AG10803 (cell line): ENCODE data around the gene RAPGEF5.
A peak's percentile ranks its signal among the peaks of the same experiment; 100 is the strongest.

Experiments
- DNase-seq: peaks from one replicate; pipeline ENCODE4 v3.0.0; 2010; ENCODE audit warnings: low read depth
- H3K4me3 ChIP-seq: 2 replicates; pipeline ENCODE4 v1.5.1; 2011; ENCODE audit warnings: mild to moderate bottlenecking, low read length, control low read depth
- TF ChIP-seq, protein P1 (sequence below): conservative IDR thresholded peaks from 2 replicates; pipeline ENCODE4 v1.5.1; 2011; ENCODE audit warnings: mild to moderate bottlenecking, low read length, control low read depth, inconsistent platforms

The RAPGEF5 gene

DNA sequence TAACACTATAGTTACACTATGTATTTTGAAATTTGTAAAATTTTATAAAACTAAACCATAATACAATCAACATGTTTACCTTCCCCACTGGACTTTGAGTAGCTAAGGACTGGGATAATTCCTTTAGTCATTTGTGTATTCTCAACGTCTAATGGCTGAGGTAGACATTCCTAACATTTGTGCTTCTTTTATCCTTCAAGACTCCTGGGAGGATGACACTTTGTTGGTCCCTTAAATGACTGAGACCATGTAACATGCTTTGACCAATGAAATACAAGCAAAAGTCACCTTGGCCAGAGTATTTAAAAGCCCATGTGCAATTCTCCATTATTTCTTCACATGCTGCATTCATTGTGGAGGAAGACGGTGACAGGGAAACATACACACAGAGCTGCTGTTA lies 18.5 kb downstream of the RAPGEF5 start:
- no peak for DNase-seq
- H3K4me3 ChIP-seq: no peak overlapping the region
- TF ChIP-seq, protein P1, sequence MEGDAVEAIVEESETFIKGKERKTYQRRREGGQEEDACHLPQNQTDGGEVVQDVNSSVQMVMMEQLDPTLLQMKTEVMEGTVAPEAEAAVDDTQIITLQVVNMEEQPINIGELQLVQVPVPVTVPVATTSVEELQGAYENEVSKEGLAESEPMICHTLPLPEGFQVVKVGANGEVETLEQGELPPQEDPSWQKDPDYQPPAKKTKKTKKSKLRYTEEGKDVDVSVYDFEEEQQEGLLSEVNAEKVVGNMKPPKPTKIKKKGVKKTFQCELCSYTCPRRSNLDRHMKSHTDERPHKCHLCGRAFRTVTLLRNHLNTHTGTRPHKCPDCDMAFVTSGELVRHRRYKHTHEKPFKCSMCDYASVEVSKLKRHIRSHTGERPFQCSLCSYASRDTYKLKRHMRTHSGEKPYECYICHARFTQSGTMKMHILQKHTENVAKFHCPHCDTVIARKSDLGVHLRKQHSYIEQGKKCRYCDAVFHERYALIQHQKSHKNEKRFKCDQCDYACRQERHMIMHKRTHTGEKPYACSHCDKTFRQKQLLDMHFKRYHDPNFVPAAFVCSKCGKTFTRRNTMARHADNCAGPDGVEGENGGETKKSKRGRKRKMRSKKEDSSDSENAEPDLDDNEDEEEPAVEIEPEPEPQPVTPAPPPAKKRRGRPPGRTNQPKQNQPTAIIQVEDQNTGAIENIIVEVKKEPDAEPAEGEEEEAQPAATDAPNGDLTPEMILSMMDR: no peak

DNA sequence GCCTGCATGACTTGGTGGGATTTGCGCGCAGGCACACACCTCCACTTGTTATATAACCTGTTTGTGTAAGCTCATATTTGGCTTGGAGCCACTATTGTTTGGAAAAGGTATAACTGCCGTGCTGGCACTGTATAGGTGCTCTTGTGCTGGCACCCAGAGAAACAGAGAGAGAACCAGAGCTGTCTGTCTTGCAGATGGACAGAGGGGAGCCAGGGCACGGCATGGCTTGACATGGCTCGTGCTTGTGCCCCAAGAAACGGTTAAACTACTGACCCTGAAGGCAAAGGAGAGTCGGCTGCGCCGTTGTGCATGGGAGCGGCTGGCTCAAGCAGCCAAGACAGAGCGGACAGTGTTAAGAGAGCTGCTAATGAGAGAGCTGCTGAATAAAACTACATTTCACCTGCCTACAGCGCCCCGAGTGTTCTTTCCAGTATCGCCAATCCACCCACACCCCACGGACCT lies 23.2 kb downstream of the RAPGEF5 start:
- TF ChIP-seq, protein P1: no peak
- no peak overlapping the region for H3K4me3 ChIP-seq
- DNase-seq: no peak

DNA sequence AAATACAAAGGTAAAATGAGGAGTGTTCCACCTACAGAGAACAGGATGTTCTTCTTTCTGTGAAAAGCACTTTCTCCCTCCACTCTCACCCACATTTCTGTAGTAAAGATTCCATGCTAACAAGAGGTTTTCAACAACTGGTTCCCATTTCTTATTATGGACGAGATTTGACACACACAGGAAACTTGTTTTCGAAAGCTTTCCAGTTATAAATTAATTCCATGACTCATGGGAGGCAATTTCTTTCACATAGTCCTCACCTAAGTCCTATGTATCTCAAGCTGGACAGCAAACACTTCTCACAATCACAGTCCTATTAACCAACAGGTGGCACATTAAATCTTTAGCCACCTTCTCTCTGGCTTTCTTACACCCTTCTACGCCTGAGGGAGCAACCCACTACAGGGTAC lies 24.5 kb downstream of the RAPGEF5 start:
- DNase-seq: no peak
- no peak overlapping the region for H3K4me3 ChIP-seq
- TF ChIP-seq, protein P1: no peak

DNA sequence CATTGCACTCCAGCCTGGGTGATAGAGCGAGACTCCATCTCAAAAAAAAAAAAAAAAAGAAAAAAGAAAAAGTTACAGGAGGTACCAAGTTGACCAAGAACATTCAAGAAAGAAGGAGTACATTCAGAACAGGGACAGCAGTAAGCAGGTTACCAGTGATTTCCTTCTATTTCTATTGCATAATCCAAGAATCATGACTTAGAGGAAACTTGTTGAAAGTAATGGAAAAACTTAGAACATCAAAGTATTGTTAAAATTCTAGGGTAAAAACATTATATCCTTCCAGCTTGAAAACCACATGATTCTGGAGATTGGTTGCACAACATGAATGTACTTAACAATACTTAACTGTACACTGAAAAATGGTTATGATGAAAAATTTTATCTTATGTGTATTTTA lies 25.2 kb downstream of the RAPGEF5 start:
- DNase-seq: peak; percentile 12
- TF ChIP-seq, protein P1: no peak
- H3K4me3 ChIP-seq: no peak overlapping the region

- TF ChIP-seq, protein P1: no peak
- no peak for DNase-seq
- no peak overlapping the region for H3K4me3 ChIP-seq
Observed at GRCh38 chr7:22330903-22331302, 26.1 kb downstream of the RAPGEF5 start.

DNA sequence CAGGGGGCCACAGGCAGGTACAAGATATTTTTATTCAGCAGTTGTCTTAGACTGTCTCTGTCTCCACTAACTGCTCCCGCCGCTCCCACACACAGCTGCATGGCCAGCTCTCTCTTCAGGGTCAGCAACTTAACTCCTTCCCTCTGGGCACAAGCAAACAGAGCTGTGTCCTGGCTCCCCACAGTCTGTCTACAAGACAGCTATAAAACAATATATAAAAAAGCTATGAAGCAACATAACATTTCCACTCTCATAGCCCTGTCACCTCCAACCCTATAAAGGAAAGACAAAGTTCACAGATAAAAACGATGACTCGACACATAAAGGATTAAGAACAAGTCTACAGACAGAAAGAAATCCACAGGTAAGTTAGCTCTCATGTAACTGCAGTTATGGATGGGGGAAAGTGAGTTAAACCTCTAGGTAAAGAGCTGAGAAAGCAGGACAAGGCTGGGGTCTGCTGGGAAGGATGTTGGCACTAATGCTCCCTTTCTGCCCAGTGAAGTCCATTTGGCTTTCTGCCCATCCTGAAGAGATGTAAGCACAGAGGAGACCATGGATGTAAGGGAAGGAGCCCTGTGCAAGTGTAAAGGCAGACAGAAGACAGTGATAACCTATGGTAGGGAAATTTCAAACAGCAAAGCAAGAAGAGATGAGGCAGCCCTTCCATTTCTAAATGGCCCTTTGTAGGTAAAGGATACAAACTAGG lies 27.0 kb downstream of the RAPGEF5 start:
- TF ChIP-seq, protein P1: no peak
- no peak for DNase-seq
- H3K4me3 ChIP-seq: no peak overlapping the region

- H3K4me3 ChIP-seq: no peak overlapping the region
- TF ChIP-seq, protein P1: no peak
- DNase-seq: no peak
Observed at GRCh38 chr7:22326181-22326580, 30.8 kb downstream of the RAPGEF5 start.
